Liver (tissue), 9 donors: ENCODE data around the gene FZD10. TPM values are rescaled to one million over a fixed set of nuclear protein-coding genes. Genes with fewer than 3 reads are reported as not detected.

Experiments
- DNase-seq: peaks from one replicate; pipeline ENCODE4 v3.0.0-alpha.2; 2017; ENCODE audit warnings: low spot score
- H3K27ac ChIP-seq, 2 donors: one replicate each; pipeline ENCODE4 v1.7.0; 2013; ENCODE audit warnings: inconsistent platforms in 2 of 2, low read length in 2 of 2, control low read depth in 1 of 2, low read depth in 1 of 2, mild to moderate bottlenecking in 1 of 2
- H3K27me3 ChIP-seq, 4 donors: one replicate each; pipeline versions ENCODE4 v1.6.1 to v1.7.0; 2013; ENCODE audit warnings: low read length in 3 of 4, inconsistent platforms in 1 of 4, mild to moderate bottlenecking in 1 of 4, moderate library complexity in 1 of 4; ENCODE audit not compliant: control insufficient read depth in 4 of 4, insufficient read depth in 4 of 4
- H3K36me3 ChIP-seq, 4 donors: one replicate each; pipeline versions ENCODE4 v1.6.1 to v1.7.0; 2013; ENCODE audit warnings: low read length in 3 of 4, mild to moderate bottlenecking in 3 of 4, low read depth in 1 of 4, moderate library complexity in 1 of 4; ENCODE audit not compliant: control insufficient read depth in 4 of 4, insufficient read depth in 3 of 4
- H3K4me1 ChIP-seq, 4 donors: one replicate each; pipeline versions ENCODE4 v1.6.1 to v1.7.0; 2013; ENCODE audit warnings: low read length in 3 of 4, mild to moderate bottlenecking in 3 of 4, moderate library complexity in 1 of 4; ENCODE audit not compliant: control insufficient read depth in 4 of 4, insufficient read depth in 4 of 4
- H3K4me3 ChIP-seq, 3 donors: one replicate each; pipeline versions ENCODE4 v1.6.1 to v1.7.0; 2013; ENCODE audit warnings: low read length in 3 of 3, control low read depth in 1 of 3, low read depth in 1 of 3, mild to moderate bottlenecking in 1 of 3
- H3K9ac ChIP-seq, 2 donors: one replicate each; pipeline ENCODE4 v1.7.0; 2013; ENCODE audit warnings: low read length in 2 of 2, mild to moderate bottlenecking in 2 of 2, moderate library complexity in 2 of 2, control low read depth in 1 of 2, low read depth in 1 of 2
- H3K9me3 ChIP-seq, 4 donors: one replicate each; pipeline versions ENCODE4 v1.6.1 to v1.7.0; 2013; ENCODE audit warnings: low read length in 3 of 4; ENCODE audit not compliant: control insufficient read depth in 4 of 4
- EGR1 ChIP-seq, 2 donors: IDR thresholded peaks; 2 replicates each; pipeline ENCODE4 v1.6.1; 2016 to 2018; ENCODE audit warnings: antibody characterized with exemption in 2 of 2, low read depth in 2 of 2
- FOXA1 ChIP-seq: IDR thresholded peaks from 2 replicates; pipeline ENCODE4 v1.6.1; 2016; ENCODE audit warnings: antibody characterized with exemption
- GABPA ChIP-seq, 2 donors: IDR thresholded peaks in 1 of 2; conservative IDR thresholded peaks in 1 of 2; 2 replicates each; pipeline ENCODE4 v1.6.1; 2016; ENCODE audit warnings: antibody characterized with exemption in 2 of 2, mild to moderate bottlenecking in 1 of 2, moderate library complexity in 1 of 2
- HNF4A ChIP-seq, 2 donors: conservative IDR thresholded peaks; 2 replicates each; pipeline ENCODE4 v1.6.1; 2016; ENCODE audit warnings: antibody characterized with exemption in 2 of 2, mild to moderate bottlenecking in 2 of 2
- NR2F2 ChIP-seq: IDR thresholded peaks from 2 replicates; pipeline ENCODE4 v1.6.1; 2016; ENCODE audit warnings: antibody characterized with exemption
- RAD21 ChIP-seq, 2 donors: IDR thresholded peaks; 2 replicates each; pipeline ENCODE4 v1.6.1; 2016; ENCODE audit warnings: antibody characterized with exemption in 2 of 2, mild to moderate bottlenecking in 2 of 2
- SP1 ChIP-seq: IDR thresholded peaks from 2 replicates; pipeline ENCODE4 v1.6.1; 2018; ENCODE audit warnings: antibody characterized with exemption, mild to moderate bottlenecking
- YY1 ChIP-seq: IDR thresholded peaks from 2 replicates; pipeline ENCODE4 v1.6.1; 2016; ENCODE audit warnings: antibody characterized with exemption, mild to moderate bottlenecking
- WGBS: extraction: QIAGEN DNeasy Blood & Tissue Kit; methylation state at CpG from one replicate; pipeline ENCODE4 v1.1.7; 2013; 5-methylcytosine and 5-hydroxymethylcytosine counted together
- polyA plus RNA-seq, 2 donors: library from polyadenylated mRNA; stranded (reverse) in 1 of 2; unstranded in 1 of 2; fragments of 200-250 nt in 1 of 2; fragments of >200 nt in 1 of 2; fragmentation: Nextera tagmentation in 1 of 2; extraction: Ambion mirVana in 1 of 2; gene quantifications; one replicate each; pipeline versions ENCODE4 v1.2.1 to v1.2.3, GENCODE V29; 2013 to 2015
- total RNA-seq, 2 donors: library from RNA; depleted of rRNA; stranded (reverse); fragments of >200 nt; gene quantifications; one replicate each; pipeline ENCODE4 v1.2.3, GENCODE V29; 2014
- TF ChIP-seq, protein P1 (sequence below): fragments of 150-350 bp; IDR thresholded peaks from 2 replicates; pipeline ENCODE4 v1.5.1; 2017; ENCODE audit warnings: improper control_type of control experiment, low read depth, low read length; ENCODE audit not compliant: missing input control
- TF ChIP-seq, protein P2 (sequence below): IDR thresholded peaks from 2 replicates; pipeline ENCODE4 v1.6.1; 2016; ENCODE audit warnings: antibody characterized with exemption
- TF ChIP-seq, protein P3 (sequence below): IDR thresholded peaks from 2 replicates; pipeline ENCODE4 v1.6.1; 2016; ENCODE audit warnings: antibody characterized with exemption
- donor health status: healthy.
- donor health status: healthy.
- donor health status: healthy.
- donor health status: healthy.
- donor health status: healthy.

FZD10 gene
- total and polyA plus RNA-seq, 4 donors: 0.02 TPM; not detected in 3

DNA sequence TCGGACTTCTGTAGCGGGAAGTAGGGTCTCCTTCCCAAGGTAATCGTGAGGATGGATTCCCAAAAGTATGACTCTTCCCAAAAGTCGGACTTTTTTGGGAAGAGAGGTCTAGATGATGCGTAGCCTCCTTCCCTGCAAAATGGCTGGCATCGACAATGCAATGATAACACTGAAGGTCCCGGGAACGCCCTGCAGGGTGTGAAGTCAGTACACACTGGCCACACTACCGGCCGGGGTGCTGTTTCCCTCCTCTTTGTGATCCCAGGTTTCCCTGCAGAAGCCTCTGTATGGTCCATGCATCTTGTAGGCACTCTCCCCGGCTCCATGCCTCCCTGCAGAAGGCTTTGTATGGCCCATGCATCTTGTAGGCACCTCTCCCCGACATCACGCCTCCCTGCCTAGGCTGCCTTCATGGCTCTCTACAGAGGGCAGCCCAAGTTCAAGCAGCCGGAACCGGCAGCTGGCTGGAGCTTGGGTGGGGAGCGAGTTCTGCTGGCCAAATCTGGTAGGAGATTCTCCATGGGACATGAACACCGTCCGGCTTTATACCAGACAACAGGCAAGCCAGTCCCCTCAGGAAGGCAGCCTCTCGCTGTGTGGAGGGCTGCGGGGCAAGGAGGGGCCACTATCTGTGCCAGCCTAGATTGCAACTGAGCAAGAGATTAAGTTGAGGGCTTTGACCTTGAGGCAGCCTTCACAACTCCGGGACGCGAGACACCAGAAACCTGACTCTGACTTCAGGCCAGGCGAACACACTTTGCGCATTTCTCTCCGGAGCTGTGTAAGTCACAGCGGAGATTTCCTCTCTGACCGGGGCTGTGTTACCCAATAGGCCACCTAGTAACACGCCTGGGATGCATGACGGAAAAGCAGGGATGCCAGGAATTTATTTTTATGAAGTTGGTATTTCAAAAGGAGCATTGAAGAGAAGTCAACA, 23.5 kb downstream of the FZD10 start:
- no peaks in the 10 kb centered on the region for H3K27me3 ChIP-seq
- 86% methylated on average over 30 of the region's 30 CpGs for WGBS
- TF ChIP-seq, protein P1, sequence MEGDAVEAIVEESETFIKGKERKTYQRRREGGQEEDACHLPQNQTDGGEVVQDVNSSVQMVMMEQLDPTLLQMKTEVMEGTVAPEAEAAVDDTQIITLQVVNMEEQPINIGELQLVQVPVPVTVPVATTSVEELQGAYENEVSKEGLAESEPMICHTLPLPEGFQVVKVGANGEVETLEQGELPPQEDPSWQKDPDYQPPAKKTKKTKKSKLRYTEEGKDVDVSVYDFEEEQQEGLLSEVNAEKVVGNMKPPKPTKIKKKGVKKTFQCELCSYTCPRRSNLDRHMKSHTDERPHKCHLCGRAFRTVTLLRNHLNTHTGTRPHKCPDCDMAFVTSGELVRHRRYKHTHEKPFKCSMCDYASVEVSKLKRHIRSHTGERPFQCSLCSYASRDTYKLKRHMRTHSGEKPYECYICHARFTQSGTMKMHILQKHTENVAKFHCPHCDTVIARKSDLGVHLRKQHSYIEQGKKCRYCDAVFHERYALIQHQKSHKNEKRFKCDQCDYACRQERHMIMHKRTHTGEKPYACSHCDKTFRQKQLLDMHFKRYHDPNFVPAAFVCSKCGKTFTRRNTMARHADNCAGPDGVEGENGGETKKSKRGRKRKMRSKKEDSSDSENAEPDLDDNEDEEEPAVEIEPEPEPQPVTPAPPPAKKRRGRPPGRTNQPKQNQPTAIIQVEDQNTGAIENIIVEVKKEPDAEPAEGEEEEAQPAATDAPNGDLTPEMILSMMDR: no peak
- TF ChIP-seq HNF4A (conservative IDR thresholded peaks at IDR 0.05) (no peak), SP1 (no peak), FOXA1 (no peak), EGR1 (IDR thresholded peaks at IDR 0.05; ENCODE audit: low read depth in 2 of 2) (no peak), GABPA (IDR thresholded peaks at IDR 0.05 in 1 of 2, conservative IDR thresholded peaks at IDR 0.05 in 1 of 2) (no peak)
- TF ChIP-seq, protein P2, sequence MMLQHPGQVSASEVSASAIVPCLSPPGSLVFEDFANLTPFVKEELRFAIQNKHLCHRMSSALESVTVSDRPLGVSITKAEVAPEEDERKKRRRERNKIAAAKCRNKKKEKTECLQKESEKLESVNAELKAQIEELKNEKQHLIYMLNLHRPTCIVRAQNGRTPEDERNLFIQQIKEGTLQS: no peak
- TF ChIP-seq, protein P3, sequence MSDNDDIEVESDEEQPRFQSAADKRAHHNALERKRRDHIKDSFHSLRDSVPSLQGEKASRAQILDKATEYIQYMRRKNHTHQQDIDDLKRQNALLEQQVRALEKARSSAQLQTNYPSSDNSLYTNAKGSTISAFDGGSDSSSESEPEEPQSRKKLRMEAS: no peak
- no peaks in the 10 kb centered on the region for H3K36me3 ChIP-seq
- peaks cover 0 to 9% (median 0%) of the 10 kb centered on the region in 4 donors for H3K9me3 ChIP-seq
- no peaks in the 10 kb centered on the region for H3K4me1 ChIP-seq
- no peak overlapping the region for H3K4me3 ChIP-seq
- no peak for DNase-seq
- H3K27ac ChIP-seq: no peak overlapping the region
- no peak overlapping the region for H3K9ac ChIP-seq

DNA sequence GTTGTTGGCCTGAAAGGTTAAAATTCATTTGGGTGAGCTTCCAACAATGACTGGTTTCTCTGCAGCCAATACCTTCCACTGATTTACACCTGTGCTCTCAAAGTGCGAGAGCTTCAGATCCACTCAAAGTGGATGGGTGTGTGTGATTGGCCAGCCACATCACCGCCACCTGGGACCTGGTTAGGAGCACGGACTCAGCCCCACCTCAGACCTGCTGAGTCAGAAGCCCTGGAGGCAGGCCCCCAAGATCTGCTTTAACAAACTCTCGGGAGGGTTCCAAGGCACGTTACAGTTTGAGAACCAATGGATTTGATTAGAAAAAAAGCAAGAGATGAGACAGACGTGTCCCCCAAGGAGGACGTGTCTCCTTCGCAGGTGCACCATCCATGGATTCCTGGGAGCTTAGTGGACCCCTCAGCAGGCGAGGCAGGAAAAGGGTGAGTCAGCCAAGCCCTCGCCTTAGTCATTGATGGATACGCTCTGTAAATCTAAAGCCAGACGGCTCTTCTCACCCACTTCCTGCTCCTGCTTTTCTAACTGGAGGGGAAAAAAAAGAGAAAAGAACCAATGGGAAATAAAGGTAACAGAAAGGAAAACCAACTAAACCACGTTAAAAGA, 24.5 kb downstream of the FZD10 start:
- DNase-seq: no peak
- H3K4me1 ChIP-seq: no peaks in the 10 kb centered on the region
- H3K27ac ChIP-seq: no peak overlapping the region
- H3K9me3 ChIP-seq: peaks cover 0 to 5% (median 0%) of the 10 kb centered on the region in 4 donors
- TF ChIP-seq NR2F2: no peak
- no peak for TF ChIP-seq EGR1 (IDR thresholded peaks at IDR 0.05; ENCODE audit: low read depth in 2 of 2)
- TF ChIP-seq FOXA1: no peak
- no peak for TF ChIP-seq GABPA (IDR thresholded peaks at IDR 0.05 in 1 of 2, conservative IDR thresholded peaks at IDR 0.05 in 1 of 2)
- no peak overlapping the region for H3K9ac ChIP-seq
- H3K27me3 ChIP-seq: no peaks in the 10 kb centered on the region
- 56% methylated on average over 13 of the region's 13 CpGs for WGBS
- H3K4me3 ChIP-seq: no peak overlapping the region
- H3K36me3 ChIP-seq: no peaks in the 10 kb centered on the region

DNA sequence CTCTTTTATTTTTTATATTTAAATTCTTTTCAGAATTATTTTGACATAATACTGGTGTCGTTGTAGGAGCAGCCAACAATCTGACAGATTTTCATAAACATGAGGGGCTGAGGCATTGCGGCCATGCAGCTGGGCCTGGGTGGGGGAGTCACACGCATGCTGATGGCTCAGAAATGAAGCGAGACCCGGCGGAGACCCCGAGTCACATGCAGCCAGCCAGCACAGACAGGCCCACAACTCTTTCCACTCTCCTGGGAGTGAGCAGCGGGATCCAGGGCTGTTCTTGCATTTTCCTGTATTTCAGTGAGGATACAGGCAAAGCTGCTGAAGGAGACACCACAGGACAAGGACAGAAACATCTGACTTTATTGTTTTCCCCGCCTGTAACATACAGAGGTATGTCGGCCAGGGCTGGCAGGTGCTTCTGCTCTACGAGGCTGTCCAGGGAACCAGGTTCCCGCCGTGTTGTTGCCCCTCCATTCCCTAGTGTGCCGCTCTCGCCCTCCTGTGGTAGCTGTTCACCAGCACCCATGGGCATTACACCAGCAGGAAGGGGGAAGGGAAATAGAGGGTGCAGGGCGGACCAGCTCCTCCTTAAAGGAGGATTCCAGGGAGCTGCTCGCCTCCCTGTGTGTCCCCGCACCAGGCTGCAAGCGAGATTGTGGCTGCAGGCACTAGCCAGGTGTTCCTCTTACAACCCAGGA, 30.5 kb downstream of the FZD10 start:
- H3K27me3 ChIP-seq: no peaks in the 10 kb centered on the region
- no peaks in the 10 kb centered on the region for H3K9me3 ChIP-seq
- no peaks in the 10 kb centered on the region for H3K36me3 ChIP-seq
- no peaks in the 10 kb centered on the region for H3K4me1 ChIP-seq
- WGBS: 63% methylated on average over 19 of the region's 19 CpGs
- no peak overlapping the region for H3K9ac ChIP-seq
- TF ChIP-seq RAD21 (IDR thresholded peaks at IDR 0.05) (peak in 1 of 2 donors; percentile 41), YY1 (no peak)
- no peak for DNase-seq
- H3K4me3 ChIP-seq: no peak overlapping the region
- H3K27ac ChIP-seq: no peak overlapping the region
